ENCODE measurements around the gene SREBF2. TPM values are rescaled to one million over a fixed set of nuclear protein-coding genes. Genes with fewer than 3 reads are reported as not detected.

SREBF2 gene
- total RNA-seq, 1 donor from 2014 or later = 65.5 TPM

DNA sequence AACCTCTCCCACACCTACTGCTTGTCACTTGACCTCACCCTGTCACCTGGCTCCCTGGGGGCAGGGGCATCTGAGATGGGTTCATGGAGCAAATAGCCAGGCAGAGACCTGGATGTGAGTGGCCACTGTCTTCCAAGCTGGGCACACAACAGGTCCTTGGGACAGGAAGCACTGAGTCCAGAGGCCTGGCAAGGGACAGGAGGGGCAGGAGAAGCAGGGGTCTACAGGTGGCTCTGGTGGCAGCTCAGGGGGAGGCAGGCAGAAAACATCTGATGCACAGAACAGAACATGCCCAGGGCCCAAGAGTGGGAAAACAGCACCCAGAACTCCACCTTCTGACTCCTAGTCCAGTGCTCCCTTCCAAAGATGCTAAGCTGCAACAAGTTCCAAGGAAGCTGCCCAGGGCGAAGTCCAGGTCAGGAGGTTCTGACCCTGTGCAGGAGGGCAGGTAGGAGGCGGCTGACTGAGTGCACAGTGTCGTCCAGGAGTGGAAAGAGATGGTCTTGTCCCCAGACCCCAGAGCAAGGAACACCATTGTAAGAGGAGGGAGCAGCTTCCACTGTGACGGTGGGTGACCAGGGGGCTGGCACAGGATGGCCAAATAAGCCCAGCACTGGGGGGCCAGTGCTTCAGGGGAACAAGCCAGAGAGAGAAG lies 90.2 kb downstream of the SREBF2 start:
- DNase-seq = no peak

DNA sequence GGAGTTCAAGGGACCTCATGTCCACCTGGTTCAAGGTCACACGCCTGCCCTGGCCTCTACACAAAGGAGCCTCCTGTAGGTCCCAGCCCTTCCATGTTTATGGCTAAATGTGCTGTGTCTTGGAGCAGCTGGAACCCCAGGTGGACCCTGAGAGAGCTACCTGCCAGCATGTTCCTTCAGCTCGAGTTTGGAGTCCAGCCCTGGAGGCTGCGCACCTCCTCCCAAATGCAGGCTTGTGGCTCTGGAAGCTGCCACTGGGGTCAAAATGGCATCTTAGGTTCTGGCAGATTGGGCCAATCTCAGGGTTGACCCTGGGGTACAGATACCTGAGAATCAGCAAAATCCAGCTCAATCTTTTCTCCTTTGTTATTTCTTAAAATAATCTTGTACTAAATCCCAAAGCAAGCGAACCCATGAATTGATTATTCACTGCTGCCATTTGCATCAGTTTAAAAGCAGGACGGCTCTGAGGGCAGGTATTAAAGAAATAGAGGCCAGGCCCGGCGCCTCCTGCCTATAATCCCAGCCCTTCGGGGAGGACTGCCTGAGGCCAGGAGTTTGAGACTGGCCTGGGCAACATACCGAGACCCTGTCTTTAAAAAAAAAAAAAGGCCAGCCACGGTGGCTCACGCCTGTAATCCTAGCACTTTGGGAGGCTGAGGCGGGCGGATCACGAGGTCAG lies 90.8 kb downstream of the SREBF2 start:
- no peak for DNase-seq

DNA sequence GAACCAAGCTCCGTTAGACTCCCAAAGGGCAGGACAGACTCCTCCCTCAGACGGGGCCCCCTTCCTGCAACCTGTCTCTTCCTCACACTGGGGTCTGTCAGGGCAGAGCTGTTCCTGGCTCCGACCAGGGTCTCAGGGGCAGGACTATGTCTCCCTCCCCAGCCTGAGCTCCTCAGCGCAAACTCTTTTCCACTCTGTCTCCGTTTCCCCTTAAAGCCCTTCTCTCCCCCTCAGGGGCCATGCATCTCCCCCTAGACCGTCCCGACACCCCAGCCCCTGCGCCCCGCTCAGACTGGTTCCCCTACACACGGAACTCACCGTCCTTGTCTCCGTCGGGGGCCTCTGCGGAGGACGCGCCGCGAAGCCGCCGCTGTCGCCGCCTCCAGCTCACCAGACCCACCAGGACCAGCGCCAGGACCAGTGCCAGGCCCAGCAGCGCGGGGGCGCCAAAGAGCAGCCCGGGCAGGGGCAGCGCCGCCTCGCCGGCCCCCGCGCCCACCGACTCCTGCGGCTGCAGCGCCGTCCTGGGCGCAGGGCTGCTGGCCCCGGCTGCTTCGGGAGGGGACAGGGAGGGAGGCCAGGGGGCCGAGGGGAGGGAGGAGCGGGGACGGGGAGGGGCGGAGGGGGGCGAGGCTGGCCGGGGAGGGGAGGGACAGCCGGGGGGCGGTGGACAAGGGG lies 93.0 kb downstream of the SREBF2 start:
- DNase-seq = no peak

DNA sequence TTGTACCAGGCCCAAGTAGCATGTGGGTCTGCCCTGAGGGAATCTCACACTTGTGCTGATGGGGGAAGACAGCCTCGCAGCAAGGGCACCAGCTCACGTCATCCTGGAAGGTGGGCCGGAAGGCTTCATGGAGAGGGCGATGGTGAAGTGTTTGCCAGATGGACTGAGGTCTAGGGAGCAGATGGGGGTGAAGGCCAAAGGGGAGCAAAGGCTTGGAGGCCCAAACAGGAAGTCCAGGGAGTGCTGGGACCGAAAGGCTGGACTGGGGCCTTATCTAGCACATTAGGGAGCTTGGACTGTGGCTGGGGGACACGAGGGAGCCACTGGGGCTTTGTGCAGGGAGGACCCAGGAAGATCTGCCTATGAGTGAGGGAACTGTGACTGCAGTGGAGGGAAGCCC lies 94.9 kb downstream of the SREBF2 start:
- DNase-seq = no peak

DNA sequence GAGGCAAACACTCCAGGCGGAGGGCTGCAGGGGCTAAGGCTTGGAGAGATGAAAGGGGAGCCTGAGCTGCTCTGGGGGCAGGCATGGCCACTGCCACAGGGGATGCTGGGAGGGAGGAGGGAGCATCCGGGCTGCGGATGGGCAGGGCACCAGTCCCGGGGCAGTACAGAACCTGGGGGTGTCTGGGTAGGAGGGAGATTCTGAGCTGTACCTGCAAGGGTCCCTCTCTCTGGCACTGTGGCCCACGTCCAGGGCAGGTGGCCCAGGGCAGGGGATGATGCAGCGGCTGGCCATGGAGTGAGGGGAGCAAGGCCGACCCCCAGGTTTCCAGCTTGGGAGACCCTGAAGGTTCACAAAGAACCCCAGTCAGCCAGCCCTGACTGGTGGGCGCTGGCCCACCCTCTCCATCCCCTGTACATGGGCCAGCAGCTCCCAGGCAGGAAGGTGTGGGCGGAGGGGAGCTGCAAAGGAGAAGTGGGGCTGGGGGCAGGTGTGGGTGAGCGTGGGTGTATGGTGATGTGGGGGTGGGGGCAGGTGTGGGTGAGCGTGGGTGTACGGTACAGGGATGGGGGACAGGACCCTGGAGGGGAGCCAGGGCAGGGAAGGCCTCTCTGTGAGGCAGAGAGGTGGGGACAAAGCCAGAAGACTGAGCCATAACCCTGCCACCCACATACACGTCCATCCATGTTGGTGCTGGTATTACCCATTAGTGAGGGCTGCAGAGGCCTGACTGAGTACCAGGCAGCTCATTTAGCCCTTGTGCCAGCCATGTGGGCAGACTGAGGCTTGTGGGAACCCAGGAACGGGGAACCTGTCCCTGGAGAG lies 95.9 kb downstream of the SREBF2 start:
- no peak for DNase-seq

DNA sequence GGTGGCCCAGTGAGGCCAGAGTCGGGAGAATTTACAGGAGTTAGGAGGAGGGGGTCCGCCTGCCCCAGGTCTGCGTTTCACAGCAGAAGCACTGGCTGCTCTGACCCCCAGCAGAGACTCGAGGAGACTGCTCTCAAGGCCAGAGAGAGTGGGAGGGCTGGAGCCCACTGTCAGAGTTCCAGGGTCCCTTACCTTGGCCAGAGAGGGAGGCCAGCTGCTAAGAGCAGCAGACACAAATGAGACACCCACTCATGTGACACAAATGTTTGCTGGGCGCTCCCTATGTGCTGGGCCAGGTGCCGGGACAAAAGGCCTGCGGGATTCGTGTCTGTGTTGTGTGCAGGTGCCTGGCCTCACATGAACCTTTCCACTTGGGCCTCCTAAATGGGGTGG lies 96.5 kb downstream of the SREBF2 start:
- no peak for DNase-seq

DNA sequence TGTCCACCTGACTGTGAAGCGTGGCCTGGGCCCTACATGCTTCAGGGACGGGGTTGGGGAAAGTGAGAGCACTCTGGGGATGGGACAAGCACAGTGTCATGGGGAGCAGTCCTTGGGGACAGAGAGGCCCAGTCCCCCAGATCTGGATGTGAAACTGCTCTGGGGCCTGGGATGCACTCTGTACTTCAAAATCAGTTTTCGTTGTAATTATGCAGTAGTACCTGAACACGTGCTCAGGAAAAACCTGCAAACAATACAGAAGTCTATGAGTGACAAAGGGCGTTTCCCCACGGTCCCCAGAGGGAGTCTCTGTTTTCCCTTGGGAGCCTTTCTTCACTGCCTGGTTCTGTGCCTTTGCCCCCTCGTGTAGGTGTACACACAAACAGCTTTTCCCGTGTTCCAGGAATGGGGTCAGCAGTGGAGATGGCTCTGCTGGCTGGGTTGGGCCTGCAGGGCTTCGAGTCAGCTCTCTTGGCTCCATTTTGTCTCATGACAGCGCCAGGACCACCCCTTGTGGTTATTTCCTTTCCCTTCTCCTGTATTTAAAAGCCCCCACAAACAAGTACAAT lies 98.9 kb downstream of the SREBF2 start:
- no peak for DNase-seq

DNA sequence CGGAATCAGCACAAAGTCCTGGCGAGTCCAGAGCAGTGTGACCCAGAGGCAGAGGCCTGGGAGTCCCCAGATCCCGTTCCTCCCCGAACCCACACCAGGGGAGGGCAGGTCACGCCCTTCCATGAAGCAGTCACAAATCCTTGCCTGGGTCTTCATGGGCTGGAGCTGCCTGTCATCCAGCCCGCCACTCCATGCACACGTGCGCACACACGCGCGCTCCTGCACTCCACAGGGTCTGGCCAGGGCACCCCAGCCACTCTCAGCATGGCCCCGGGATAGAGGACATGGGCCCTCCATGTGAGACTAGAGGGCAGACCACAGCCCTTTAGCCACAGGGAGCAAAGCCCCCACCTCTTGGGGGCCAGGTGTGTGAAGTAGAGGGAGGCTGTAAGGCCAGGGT lies 99.4 kb downstream of the SREBF2 start:
- no peak for DNase-seq

DNA sequence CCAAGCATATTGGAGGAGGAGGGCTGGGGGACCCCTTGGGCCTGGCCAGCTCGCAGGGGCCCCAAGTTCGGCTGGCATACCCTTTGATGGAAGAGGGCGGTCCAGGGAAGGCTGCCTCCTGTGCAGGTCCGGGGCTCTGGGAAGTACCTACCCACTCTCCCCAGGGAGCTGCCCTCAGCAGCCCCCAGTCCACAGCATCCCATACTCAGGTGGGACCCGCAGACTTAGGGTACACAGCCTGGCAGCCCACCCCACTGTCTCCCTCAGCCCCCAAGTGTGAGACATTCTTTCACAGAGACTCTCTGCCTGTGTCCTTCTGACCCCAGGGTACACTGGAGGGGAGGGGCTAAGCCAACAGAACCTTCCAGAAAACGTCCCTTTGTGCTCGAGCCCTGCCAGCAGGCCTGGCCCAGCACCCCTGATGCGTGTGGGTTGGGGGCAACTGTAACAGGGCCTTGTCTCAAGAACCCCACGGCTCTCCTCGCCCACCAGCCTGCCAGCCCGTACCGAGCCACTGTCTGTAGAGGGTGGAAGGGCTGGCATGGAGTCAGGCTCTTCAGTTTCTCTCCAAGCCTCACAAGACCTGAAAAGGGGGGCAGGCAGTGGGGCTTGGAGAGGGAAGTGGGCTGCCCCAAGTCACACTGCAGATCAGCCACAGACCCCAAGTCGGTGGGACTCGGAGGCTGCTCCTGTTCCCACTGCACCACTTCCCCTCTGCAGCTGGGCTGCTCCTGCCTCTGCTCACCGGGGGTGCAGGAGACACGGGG lies 100.7 kb downstream of the SREBF2 start:
- no peak for DNase-seq

DNA sequence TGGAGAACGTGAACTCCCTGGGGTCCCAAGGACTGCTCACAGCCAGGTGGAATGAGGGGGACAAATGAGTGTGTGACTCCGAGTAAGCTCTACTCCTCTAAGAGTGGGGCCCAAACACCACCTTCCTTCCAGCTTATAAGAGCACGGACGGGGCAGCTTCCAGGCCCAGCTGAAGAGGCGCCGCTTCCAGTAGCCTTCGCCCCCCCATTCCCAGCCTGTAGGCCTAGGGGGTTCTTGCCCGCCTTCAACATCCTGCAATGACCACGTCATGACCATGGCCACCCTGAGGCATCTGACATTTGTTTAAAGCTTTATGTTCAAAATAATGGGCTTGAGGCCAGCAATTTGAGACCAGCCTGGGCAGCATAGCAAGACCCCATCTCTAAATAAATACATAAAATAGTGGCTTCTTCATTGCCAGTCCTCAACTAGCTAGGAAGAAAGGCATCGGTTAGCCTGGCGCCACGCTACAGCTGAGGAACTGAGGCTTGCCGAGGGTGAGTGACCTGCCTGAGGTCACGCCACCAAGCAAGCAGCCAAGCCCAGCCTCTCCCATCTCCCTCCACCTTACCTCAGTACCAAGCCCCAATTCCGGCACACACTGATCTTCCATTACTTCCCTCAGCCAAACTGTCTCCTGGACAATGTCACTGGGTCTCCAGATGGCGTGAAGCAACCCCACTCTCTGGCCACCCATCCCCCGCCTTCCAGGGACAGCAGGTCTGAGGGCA lies 101.5 kb downstream of the SREBF2 start:
- DNase-seq = no peak

DNA sequence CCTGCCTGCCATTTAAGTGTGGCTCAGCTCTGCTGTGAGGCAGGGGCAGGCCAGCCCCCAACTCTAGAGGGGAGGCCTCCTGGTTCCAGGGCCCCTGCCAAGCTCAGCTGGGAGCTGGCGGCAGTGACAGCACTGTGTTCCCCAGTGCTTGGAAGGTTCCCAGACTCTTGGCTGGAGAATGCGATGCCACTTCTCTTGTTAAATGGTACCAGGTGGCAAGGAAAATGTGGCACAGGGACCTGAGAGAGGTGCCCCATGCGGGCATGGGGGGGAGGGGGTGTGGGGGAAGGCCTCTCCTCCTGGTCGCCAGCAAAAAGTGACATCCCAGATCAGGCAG lies 102.1 kb downstream of the SREBF2 start:
- no peak for DNase-seq

DNA sequence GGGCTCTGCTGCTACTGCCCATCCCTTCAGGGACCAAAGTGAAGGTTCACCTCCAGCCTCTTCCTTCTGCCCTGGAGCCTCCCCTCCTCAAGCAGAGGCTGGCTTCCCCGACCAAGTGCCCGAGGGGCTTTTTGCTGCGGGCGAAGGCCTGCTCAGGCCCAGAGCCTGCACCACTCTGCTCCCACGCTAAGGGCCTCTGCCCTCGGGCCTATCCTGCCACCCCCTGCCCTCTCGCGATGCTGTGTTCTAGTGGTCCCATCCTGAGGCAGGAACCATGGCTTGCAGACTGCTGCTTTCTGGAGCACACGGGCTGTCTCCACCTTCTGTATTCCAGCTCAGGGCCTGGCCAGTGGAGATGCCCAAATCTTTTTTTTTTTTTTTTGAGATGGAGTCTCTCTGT lies 102.6 kb downstream of the SREBF2 start:
- DNase-seq = no peak

DNA sequence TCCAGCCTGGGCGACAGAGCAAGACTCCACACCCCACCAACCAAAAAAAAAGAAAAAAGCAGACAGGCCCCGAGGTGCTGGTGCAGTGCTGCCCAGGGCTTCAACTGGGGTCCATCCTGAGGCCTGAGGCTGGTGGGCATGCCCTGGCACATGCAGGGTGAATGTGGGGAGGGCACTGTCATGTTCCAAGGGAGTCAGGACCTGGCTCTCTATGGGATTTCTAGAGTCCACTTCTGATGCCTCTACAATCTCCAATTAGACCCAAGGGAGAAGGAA lies 103.9 kb downstream of the SREBF2 start:
- no peak for DNase-seq

DNA sequence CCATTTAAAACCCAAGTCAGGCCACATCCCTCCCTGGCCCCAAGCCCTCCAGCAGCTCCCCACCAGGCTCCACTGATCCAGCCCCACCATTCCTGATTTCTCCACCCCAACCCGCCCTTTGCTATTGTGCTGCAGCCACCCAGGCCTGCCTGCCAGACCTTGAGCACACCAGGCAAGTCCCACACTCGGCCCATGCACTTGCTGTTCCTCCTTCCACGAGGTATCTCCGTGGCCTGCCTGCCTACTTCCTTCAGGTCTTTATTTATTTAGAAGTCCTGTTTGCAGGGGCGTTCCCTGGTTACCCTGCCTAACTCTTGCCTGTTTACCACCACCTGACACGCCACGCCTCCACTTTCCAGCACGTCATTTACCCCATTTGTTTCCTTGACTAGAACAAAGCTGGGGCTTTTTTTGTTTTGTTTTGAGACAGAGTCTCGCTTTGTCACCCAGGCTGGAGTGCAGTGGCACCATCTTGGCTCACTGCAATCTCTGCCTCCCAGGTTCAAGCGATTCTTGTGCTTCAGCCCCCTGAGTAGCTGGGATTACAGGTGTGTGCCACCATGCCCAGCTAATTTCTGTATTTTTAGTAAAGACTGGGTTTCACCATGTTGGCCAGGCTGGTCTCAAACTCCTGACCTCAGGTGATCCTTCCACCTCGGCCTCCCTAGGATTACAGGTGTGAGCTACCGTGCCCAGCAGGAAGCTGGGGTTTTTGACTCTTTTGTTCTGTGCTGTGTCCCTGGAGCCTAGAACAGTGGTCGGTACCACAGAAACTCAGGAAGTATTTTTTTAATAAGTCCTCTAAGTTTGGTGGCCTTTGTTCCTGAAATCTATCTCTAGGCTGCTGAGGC lies 107.3 kb downstream of the SREBF2 start:
- no peak for DNase-seq

DNA sequence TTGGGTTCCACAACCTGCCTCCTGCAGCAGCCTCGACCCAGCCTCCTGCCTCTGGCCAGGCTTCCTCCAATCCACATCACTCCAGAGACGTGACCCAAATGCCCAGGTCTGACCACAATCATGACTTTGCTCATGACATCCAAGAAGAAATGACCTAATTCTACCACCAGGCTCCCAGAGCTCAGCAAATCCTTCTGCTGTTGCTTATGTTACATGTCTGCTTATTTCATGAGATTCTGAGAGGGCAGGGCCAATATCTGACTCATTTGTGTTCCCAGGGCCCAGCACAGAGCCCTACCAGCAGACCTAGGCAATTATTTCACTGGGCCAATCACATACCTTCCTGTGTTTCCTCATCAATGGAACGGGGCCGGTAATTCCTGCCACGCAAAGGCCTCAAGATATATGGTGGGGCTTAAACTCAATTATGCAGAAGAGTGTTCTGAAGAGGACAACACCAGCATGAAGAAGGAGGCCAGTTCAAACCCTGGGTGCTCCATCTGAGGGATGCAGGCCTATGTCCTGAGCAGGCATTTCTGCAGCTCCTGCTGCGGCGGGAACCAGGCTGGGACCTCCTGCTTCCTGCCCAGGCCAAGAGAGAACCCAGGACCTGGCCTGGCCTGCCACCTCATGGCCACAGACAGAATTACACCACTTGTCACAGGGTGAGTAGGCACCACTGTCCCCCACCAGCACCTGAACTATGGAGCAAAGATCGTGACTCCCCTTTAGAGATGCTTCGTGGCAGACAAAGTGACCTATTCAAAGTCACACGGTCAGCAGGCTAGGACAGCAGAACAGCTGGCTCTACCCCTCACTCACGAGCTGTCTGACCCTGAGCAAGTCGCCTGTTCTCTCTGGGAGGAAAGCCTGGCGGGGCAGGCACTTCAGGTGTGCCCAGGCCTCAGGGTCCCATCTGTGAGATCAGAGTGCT lies 108.2 kb downstream of the SREBF2 start:
- peak; percentile 74 for DNase-seq

DNA sequence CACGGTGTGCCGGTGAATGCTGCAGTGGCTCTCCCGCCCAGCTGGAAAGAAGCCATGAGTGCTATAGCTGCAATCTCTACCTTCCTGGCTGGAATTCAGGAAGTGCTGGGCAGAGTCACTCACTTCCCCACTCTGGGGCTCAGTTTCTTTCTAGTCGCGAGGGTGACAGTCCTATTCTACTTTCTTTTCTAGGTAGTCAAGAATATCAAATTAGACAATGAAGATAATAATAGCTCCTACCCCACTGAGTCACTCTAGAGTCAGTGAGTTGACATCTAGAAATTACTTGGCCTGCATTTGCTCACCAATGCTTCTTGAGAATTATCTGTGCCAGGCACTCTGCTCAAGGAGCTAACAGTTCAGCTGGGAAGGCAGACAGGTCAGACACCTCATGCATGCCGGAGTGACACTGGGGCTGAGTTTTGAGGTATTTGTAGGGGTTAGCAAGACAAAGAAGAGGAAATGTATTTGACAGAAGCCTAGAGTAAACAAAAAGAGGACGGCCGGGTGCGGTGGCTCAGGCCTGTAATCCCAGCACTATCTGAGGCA lies 110.8 kb downstream of the SREBF2 start:
- no peak for DNase-seq

DNA sequence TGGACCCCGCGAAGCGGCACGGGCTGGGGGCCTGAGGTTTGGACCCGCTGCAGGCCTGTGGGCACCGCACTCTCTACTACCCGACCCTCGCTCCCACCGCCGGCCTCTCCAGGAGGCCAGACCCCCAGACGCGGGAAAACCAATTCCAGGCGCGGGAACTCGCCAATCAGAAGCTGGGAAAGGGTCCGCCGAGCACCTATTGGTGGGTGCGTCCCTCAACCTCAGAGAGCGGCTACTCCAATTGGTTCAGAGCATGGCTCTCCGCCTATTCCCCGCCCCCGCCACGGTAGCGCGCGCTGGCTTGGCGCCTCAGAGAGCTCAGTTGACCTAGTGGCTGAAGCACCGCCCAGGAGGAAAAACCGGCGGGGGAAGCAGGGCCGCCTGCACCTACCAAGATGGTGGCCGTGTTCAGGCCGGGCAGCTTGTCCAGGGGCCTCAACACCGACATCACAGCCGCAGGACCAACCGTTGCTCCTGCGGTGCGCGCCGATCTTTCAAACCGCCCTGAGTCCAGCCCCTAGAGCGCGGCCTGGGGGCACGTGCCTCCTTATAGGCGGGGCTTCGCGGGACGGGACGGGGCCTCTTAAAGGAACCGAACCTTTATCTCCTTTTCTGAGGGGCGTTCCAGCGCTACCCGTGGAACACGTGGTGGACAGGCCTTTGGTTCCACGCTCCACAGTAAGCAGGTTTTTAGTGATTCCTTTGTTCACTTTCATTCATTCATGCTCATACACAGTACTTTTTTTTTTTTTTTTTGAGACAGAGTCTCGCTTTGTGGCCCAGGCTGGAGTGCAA lies 113.9 kb downstream of the SREBF2 start, which contains the start of gene CENPM:
Gene CENPM (minus strand): TSS at position 524 of the 795 bp plus-strand sequence. CDS start 76 bp downstream, at position 448.
- DNase-seq = peak; percentile 91
